ENCODE data around the gene OSR1.

Gene OSR1

DNA sequence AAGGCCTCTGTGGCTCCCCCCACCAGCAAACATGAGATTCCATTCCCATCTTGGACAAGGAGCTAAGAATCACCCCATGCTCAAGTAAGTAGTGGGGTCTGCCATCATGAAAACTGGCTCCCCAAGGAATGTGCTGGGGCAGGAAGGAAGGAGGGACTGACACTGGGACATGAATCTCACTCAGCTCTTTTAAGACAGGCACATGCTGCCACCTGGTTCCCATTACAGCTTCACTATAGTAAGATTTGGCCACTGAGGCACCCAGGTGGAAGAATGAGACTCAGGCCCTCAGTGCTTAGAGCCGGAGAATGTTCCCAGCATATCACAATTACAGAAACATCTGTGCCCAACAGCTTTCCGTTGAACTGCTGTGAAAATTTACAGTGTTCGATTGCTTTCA is 38.7 kb downstream of the OSR1 start:
- no peak overlapping the region for H3K27ac ChIP-seq (replicated peaks; ENCODE audit: low read length)
- no peak overlapping the region for H2AK5ac ChIP-seq (ENCODE audit: low read depth, low read length)
- no CpG with 5 or more reads among the region's 3 CpGs for WGBS, 2 donors (ENCODE audit: extremely low coverage in 2 of 2, insufficient read length in 2 of 2, insufficient replicate concordance in 1 of 2)
- H2BK12ac ChIP-seq (ENCODE audit: low read length), result no peak overlapping the region
- H2AFZ ChIP-seq (ENCODE audit: low read length), result no peak overlapping the region
- no peaks in the 10 kb centered on the region for H3K36me3 ChIP-seq (replicated peaks in 1 of 2; ENCODE audit: control insufficient read depth in 2 of 2, insufficient read depth in 2 of 2, low read length in 2 of 2)
- no peaks in the 10 kb centered on the region for H3K79me1 ChIP-seq (ENCODE audit: low read depth, low read length)
- H2BK15ac ChIP-seq (ENCODE audit: low read length), result no peak overlapping the region
- no peak overlapping the region for H3K4me2 ChIP-seq (ENCODE audit: insufficient read depth, low read length, poor library complexity, severe bottlenecking)
- H4K91ac ChIP-seq (ENCODE audit: low read depth, low read length, poor library complexity), result no peak overlapping the region
- H4K8ac ChIP-seq (ENCODE audit: low read depth, low read length), result no peak overlapping the region
- H2BK5ac ChIP-seq (ENCODE audit: low read length), result no peak overlapping the region
- H3K27me3 ChIP-seq (ENCODE audit: control insufficient read depth in 3 of 3, insufficient read depth in 3 of 3, low read depth in 1 of 3, low read length in 3 of 3), result no peaks in the 10 kb centered on the region
- no peak overlapping the region for H3K4ac ChIP-seq (ENCODE audit: low read length)
- H2BK120ac ChIP-seq (ENCODE audit: low read depth, low read length), result no peak overlapping the region
- no peak for DNase-seq (ENCODE audit: low spot score)
- H3K14ac ChIP-seq (ENCODE audit: low read length), result no peak overlapping the region
- no peak overlapping the region for H3K18ac ChIP-seq (ENCODE audit: low read length)
- no peaks in the 10 kb centered on the region for H3K9me3 ChIP-seq (replicated peaks in 1 of 2; ENCODE audit: control insufficient read depth in 2 of 2, insufficient read depth in 1 of 2, low read depth in 1 of 2, low read length in 2 of 2)
- no peaks in the 10 kb centered on the region for H3K4me1 ChIP-seq (ENCODE audit: control insufficient read depth in 2 of 2, insufficient read depth in 1 of 2, low read depth in 1 of 2, low read length in 2 of 2)
- no peak overlapping the region for H3K9ac ChIP-seq (ENCODE audit: low read depth, low read length, poor library complexity)
- no peak overlapping the region for H3K23ac ChIP-seq (ENCODE audit: low read depth, low read length, poor library complexity)
- no peak overlapping the region for H3K4me3 ChIP-seq (ENCODE audit: low read length in 2 of 2)

DNA sequence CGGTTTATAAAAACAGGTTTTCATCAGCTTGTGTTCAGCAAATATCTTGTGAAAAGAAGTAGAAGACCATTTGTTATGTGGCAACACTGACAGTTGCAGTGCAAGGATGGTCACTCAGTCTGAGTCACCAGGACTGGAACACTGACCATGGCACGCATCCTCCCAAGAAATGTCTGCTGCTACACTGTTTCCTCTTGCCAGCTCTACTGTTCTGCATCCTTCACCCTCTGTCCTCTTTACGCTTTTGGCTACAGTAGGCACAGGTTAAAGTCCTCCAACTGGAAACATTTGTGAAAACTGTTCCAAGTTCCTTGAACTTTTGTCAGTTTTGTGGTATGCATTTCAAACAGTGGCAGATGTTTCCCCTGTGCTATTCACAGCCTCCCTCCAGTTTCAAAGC is 39.4 kb downstream of the OSR1 start:
- Histone ChIP-seq H3K4me1 (ENCODE audit: control insufficient read depth in 2 of 2, insufficient read depth in 1 of 2, low read depth in 1 of 2, low read length in 2 of 2) (no peaks in the 10 kb centered on the region), H2BK5ac (ENCODE audit: low read length) (no peak overlapping the region)
- no CpG with 5 or more reads among the region's 3 CpGs for WGBS, 2 donors (ENCODE audit: extremely low coverage in 2 of 2, insufficient read length in 2 of 2, insufficient replicate concordance in 1 of 2)

DNA sequence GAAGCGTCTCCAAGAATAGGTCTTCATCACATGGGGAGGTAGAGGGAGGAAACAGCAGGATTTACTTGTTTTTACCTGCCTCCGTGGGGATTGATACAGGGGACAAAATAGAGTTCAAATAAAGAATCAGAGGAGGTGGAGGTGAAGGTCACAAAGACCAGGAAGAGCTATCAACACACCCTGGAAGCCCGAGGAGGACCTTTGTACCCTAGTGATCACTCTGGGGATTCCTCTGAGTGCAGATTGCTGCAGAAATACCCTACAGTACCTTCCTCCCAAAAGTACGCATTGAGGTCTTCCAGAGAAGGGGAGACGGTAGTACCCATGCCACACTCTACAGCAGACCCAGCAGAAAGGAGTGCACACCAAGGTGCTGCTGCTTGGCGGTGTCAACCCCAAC is 44.9 kb downstream of the OSR1 start:
- Histone ChIP-seq H3K4me2 (ENCODE audit: insufficient read depth, low read length, poor library complexity, severe bottlenecking) (no peak overlapping the region), H3K27me3 (ENCODE audit: control insufficient read depth in 3 of 3, insufficient read depth in 3 of 3, low read depth in 1 of 3, low read length in 3 of 3) (no peaks in the 10 kb centered on the region), H3K79me1 (ENCODE audit: low read depth, low read length) (no peaks in the 10 kb centered on the region), H3K4me3 (ENCODE audit: low read length in 2 of 2) (no peak overlapping the region), H2AK5ac (ENCODE audit: low read depth, low read length) (no peak overlapping the region), H4K91ac (ENCODE audit: low read depth, low read length, poor library complexity) (no peak overlapping the region), H3K9ac (ENCODE audit: low read depth, low read length, poor library complexity) (no peak overlapping the region), H3K18ac (ENCODE audit: low read length) (no peak overlapping the region), H3K4me1 (ENCODE audit: control insufficient read depth in 2 of 2, insufficient read depth in 1 of 2, low read depth in 1 of 2, low read length in 2 of 2) (no peaks in the 10 kb centered on the region), H2BK120ac (ENCODE audit: low read depth, low read length) (no peak overlapping the region), H2BK5ac (ENCODE audit: low read length) (no peak overlapping the region), H3K36me3 (replicated peaks in 1 of 2; ENCODE audit: control insufficient read depth in 2 of 2, insufficient read depth in 2 of 2, low read length in 2 of 2) (no peaks in the 10 kb centered on the region), H3K9me3 (replicated peaks in 1 of 2; ENCODE audit: control insufficient read depth in 2 of 2, insufficient read depth in 1 of 2, low read depth in 1 of 2, low read length in 2 of 2) (peaks cover 0 to 2% of the 10 kb centered on the region in 2 donors), H4K8ac (ENCODE audit: low read depth, low read length) (no peak overlapping the region), H3K4ac (ENCODE audit: low read length) (no peak overlapping the region), H3K14ac (ENCODE audit: low read length) (no peak overlapping the region), H2AFZ (ENCODE audit: low read length) (no peak overlapping the region), H2BK12ac (ENCODE audit: low read length) (no peak overlapping the region), H3K23ac (ENCODE audit: low read depth, low read length, poor library complexity) (no peak overlapping the region), H3K27ac (replicated peaks; ENCODE audit: low read length) (no peak overlapping the region), H2BK15ac (ENCODE audit: low read length) (no peak overlapping the region)
- WGBS, 2 donors (ENCODE audit: extremely low coverage in 2 of 2, insufficient read length in 2 of 2, insufficient replicate concordance in 1 of 2), result no CpG with 5 or more reads among the region's 6 CpGs
- DNase-seq (ENCODE audit: low spot score), result no peak

More for the DNA sequence above, 39.4 kb downstream of the OSR1 start:
- no peak overlapping the region for H2AFZ ChIP-seq (ENCODE audit: low read length)
- H2BK15ac ChIP-seq (ENCODE audit: low read length), result no peak overlapping the region
- no peak overlapping the region for H3K4me2 ChIP-seq (ENCODE audit: insufficient read depth, low read length, poor library complexity, severe bottlenecking)
- no peak for DNase-seq (ENCODE audit: low spot score)
- no peak overlapping the region for H3K23ac ChIP-seq (ENCODE audit: low read depth, low read length, poor library complexity)
- H3K4ac ChIP-seq (ENCODE audit: low read length), result no peak overlapping the region
- H3K79me1 ChIP-seq (ENCODE audit: low read depth, low read length), result no peaks in the 10 kb centered on the region
- no peaks in the 10 kb centered on the region for H3K36me3 ChIP-seq (replicated peaks in 1 of 2; ENCODE audit: control insufficient read depth in 2 of 2, insufficient read depth in 2 of 2, low read length in 2 of 2)
- no peak overlapping the region for H3K18ac ChIP-seq (ENCODE audit: low read length)
- no peak overlapping the region for H4K91ac ChIP-seq (ENCODE audit: low read depth, low read length, poor library complexity)
- no peaks in the 10 kb centered on the region for H3K27me3 ChIP-seq (ENCODE audit: control insufficient read depth in 3 of 3, insufficient read depth in 3 of 3, low read depth in 1 of 3, low read length in 3 of 3)
- no peak overlapping the region for H3K9ac ChIP-seq (ENCODE audit: low read depth, low read length, poor library complexity)
- H2AK5ac ChIP-seq (ENCODE audit: low read depth, low read length), result no peak overlapping the region
- H2BK120ac ChIP-seq (ENCODE audit: low read depth, low read length), result no peak overlapping the region
- no peak overlapping the region for H3K4me3 ChIP-seq (ENCODE audit: low read length in 2 of 2)
- H3K27ac ChIP-seq (replicated peaks; ENCODE audit: low read length), result no peak overlapping the region
- no peak overlapping the region for H2BK12ac ChIP-seq (ENCODE audit: low read length)
- no peak overlapping the region for H4K8ac ChIP-seq (ENCODE audit: low read depth, low read length)
- H3K9me3 ChIP-seq (replicated peaks in 1 of 2; ENCODE audit: control insufficient read depth in 2 of 2, insufficient read depth in 1 of 2, low read depth in 1 of 2, low read length in 2 of 2), result no peaks in the 10 kb centered on the region
- no peak overlapping the region for H3K14ac ChIP-seq (ENCODE audit: low read length)

DNA sequence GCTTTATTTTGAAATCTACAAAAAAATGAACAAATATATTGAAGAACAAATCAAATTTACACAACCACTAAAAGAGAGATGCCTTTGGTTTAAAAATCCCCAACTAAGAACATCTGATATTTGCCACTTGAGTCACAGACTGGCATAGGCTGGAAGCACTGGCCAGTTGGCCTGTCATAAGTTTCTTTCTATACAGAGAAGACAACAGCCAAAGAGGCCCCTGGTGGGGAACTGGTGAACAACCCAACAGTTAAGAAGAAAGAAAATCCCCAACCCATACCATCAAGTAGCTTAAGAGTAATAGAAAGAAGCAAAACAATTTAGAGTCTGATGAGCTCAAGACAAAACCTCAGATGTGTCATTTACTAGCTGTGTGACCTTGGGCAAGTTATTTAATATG is 45.5 kb downstream of the OSR1 start:
- no peak overlapping the region for H3K4me3 ChIP-seq (ENCODE audit: low read length in 2 of 2)
- no peak overlapping the region for H2AK5ac ChIP-seq (ENCODE audit: low read depth, low read length)
- H3K79me1 ChIP-seq (ENCODE audit: low read depth, low read length), result no peaks in the 10 kb centered on the region
- no peak overlapping the region for H4K91ac ChIP-seq (ENCODE audit: low read depth, low read length, poor library complexity)
- no peak overlapping the region for H3K18ac ChIP-seq (ENCODE audit: low read length)
- no peaks in the 10 kb centered on the region for H3K4me1 ChIP-seq (ENCODE audit: control insufficient read depth in 2 of 2, insufficient read depth in 1 of 2, low read depth in 1 of 2, low read length in 2 of 2)
- H3K23ac ChIP-seq (ENCODE audit: low read depth, low read length, poor library complexity), result no peak overlapping the region
- no peaks in the 10 kb centered on the region for H3K27me3 ChIP-seq (ENCODE audit: control insufficient read depth in 3 of 3, insufficient read depth in 3 of 3, low read depth in 1 of 3, low read length in 3 of 3)
- H3K9ac ChIP-seq (ENCODE audit: low read depth, low read length, poor library complexity), result no peak overlapping the region
- H2BK5ac ChIP-seq (ENCODE audit: low read length), result no peak overlapping the region
- DNase-seq (ENCODE audit: low spot score), result no peak
- no peak overlapping the region for H2BK15ac ChIP-seq (ENCODE audit: low read length)
- no peak overlapping the region for H2BK120ac ChIP-seq (ENCODE audit: low read depth, low read length)
- H3K4ac ChIP-seq (ENCODE audit: low read length), result no peak overlapping the region
- no peak overlapping the region for H2BK12ac ChIP-seq (ENCODE audit: low read length)
- H3K9me3 ChIP-seq (replicated peaks in 1 of 2; ENCODE audit: control insufficient read depth in 2 of 2, insufficient read depth in 1 of 2, low read depth in 1 of 2, low read length in 2 of 2), result peaks cover 0 to 2% of the 10 kb centered on the region in 2 donors
- no peaks in the 10 kb centered on the region for H3K36me3 ChIP-seq (replicated peaks in 1 of 2; ENCODE audit: control insufficient read depth in 2 of 2, insufficient read depth in 2 of 2, low read length in 2 of 2)
- no peak overlapping the region for H3K14ac ChIP-seq (ENCODE audit: low read length)
- H3K27ac ChIP-seq (replicated peaks; ENCODE audit: low read length), result no peak overlapping the region
- no peak overlapping the region for H2AFZ ChIP-seq (ENCODE audit: low read length)
- H4K8ac ChIP-seq (ENCODE audit: low read depth, low read length), result no peak overlapping the region
- no peak overlapping the region for H3K4me2 ChIP-seq (ENCODE audit: insufficient read depth, low read length, poor library complexity, severe bottlenecking)

Measured in neuronal stem cell (in vitro differentiated cells).